BJ (cell line): Measurements from ENCODE around the gene RCN1. TPM values are rescaled to one million over a fixed set of nuclear protein-coding genes. Genes with fewer than 3 reads are reported as not detected.
A peak's percentile ranks its signal among the peaks of the same experiment; 100 is the strongest.

ENCODE experiments used
- CTCF ChIA-PET: fragments of 350-600 bp; formaldehyde crosslinking; extraction: SDS; loops from one replicate; lab custom pipeline; 2021; ENCODE audit warnings: antibody characterized with exemption, inconsistent platforms; lab: Yijun Ruan, JAX
- POLR2A ChIA-PET: fragments of 300-600 bp; sonication (Branson Sonifier 250); formaldehyde crosslinking; extraction: SDS; loops from one replicate; lab custom pipeline; 2021; ENCODE audit warnings: antibody characterized with exemption; lab: Charles Lee
- DNase-seq: peaks from one replicate; pipeline ENCODE4 v3.0.0-alpha.2; 2011; ENCODE audit warnings: low read depth
- H3K27me3 ChIP-seq: 2 replicates; pipeline ENCODE4 v1.6.0; 2011; ENCODE audit warnings: low read length; ENCODE audit not compliant: control insufficient read depth, insufficient read depth
- H3K36me3 ChIP-seq: 2 replicates; pipeline ENCODE4 v1.5.1; 2011; ENCODE audit warnings: low read length; ENCODE audit not compliant: control insufficient read depth, insufficient read depth
- H3K4me3 ChIP-seq: 2 replicates; pipeline ENCODE4 v1.5.1; 2011; ENCODE audit warnings: low read depth, mild to moderate bottlenecking, control low read depth, low read length
- CTCF ChIP-seq: IDR thresholded peaks from 2 replicates; pipeline ENCODE4 v1.5.1; 2011; ENCODE audit warnings: low read depth, mild to moderate bottlenecking, control low read depth, inconsistent platforms, low read length, moderate library complexity; ENCODE audit not compliant: insufficient read depth
- polyA plus RNA-seq: library from polyadenylated mRNA; depleted of rRNA; stranded (reverse); fragments of >200 nt; gene quantifications from 2 replicates; pipeline ENCODE4 v1.2.3, GENCODE V29; 2011

The RCN1 gene
- polyA plus RNA-seq, 1 experiment: 131 TPM

DNA sequence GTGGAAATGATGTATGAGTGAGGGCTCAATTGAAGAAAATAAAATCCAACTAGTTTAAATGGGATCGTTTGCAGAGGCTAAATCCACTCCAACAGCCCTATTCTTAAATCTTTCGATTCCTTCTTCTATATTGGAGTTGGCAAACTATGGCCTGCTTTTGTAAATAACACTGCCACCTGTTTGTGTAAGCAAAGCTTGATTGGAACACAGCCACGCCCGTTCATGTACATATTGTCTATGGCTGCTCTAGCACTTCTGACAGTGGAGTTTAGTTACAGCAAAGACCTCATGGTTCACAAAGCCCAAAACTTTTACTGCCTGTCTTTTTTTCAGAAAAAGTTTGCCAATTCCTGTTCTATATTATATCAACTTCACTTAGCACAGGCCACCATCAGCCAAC lies 40.6 kb upstream of the RCN1 start:
- CTCF ChIA-PET: interaction anchor here (0.6 to 9.5 kb wide), 2 partner anchors 122 to 574 kb away, joined by 4 to 289 read pairs; no protein-coding TSS in a partner anchor
- POLR2A ChIA-PET: interaction anchor here (0.6 kb wide), 1 partner anchor 379 kb away, joined by 14 read pairs; no protein-coding TSS in a partner anchor
- no peak overlapping the region for H3K4me3 ChIP-seq
- peaks cover 9% of the 10 kb centered on the region for H3K27me3 ChIP-seq
- no peaks in the 10 kb centered on the region for H3K36me3 ChIP-seq
- TF ChIP-seq CTCF: no peak
- DNase-seq: no peak

GRCh38 chr11:32052215-32052614 lies 38.7 kb upstream of the RCN1 start:
- ChIA-PET CTCF (interaction anchor here (0.7 to 9.5 kb wide), 23 partner anchors 8 to 710 kb away, joined by 3 to 289 read pairs (median 4); partner anchors contain the start of gene RCN1), POLR2A (no interaction called here)
- Histone ChIP-seq H3K36me3 (no peaks in the 10 kb centered on the region), H3K27me3 (peaks cover 8% of the 10 kb centered on the region), H3K4me3 (no peak overlapping the region)
- peak; percentile 67 for TF ChIP-seq CTCF
- no peak for DNase-seq

DNA sequence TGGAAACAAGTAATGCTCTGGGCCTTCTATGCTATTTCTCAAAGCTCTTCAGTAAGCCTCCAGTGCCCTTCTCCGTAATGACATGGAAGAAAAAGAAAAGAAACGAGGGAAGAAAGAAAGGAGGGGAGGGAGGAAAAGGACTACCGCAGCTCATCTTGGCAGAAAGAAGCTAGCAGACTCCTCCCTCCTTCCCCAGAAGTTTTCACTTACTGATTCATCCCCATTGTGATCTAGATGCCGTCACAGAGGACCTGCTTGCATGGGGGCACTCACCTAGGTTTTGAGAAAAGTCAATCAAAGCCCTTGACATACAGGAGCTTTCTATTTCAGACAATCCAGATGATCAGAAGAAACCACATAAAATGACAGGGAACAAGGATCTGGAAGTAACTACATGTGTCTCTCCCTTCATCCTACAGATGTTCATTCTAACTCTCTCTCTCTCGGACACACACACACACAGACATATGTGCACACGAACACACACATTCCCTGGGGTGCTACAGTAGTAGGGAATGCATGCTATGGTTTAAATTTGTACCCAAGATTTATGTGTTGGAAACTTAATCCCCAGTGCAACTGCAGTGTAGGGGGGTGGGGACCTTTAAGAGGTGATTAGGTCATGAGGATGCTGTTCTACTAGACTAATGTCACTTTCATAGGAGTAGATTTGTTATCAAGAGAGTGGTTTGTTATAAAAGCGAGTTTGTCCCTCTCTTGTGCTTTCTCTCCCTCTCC lies 37.6 kb upstream of the RCN1 start:
- ChIA-PET CTCF (interaction anchor here (0.6 to 9.5 kb wide), 17 partner anchors 9 to 711 kb away, joined by 3 to 289 read pairs (median 6); no protein-coding TSS in a partner anchor), POLR2A (no interaction called here)
- no peak overlapping the region for H3K4me3 ChIP-seq
- H3K27me3 ChIP-seq: peaks cover 8% of the 10 kb centered on the region
- H3K36me3 ChIP-seq: no peaks in the 10 kb centered on the region
- DNase-seq: no peak
- TF ChIP-seq CTCF: no peak

DNA sequence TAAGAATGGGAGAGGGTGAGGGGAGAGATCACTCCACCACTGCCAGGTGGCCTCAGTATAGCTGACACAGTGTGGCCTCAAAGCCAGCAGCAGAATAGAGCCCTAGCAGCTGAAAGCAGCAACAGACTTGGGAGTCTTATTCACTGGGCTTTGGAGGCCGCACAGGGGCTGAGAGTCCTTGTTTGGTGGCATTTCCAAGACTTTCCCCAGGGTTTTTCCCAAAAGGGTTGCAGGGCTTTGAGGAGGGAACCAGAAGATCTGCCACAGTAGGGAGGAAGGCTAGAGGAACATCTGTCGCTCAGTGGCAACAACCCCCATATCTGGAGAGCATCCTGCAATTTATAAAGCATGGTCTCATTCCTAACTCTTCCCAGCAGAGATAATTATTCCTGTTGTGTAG lies 35.0 kb upstream of the RCN1 start:
- CTCF ChIA-PET: interaction anchor here (0.6 to 9.5 kb wide), 5 partner anchors 12 to 277 kb away, joined by 3 to 289 read pairs (median 32); no protein-coding TSS in a partner anchor

More for the DNA sequence above, 35.0 kb upstream of the RCN1 start:
- TF ChIP-seq CTCF: no peak
- Histone ChIP-seq H3K36me3 (no peaks in the 10 kb centered on the region), H3K27me3 (peaks cover 7% of the 10 kb centered on the region), H3K4me3 (no peak overlapping the region)
- no peak for DNase-seq
- POLR2A ChIA-PET: no interaction called here
